HPDE6-E6E7 (cell line): ENCODE data around the gene RTP4.

Source experiments
- DNase-seq: peaks from one replicate; pipeline ENCODE4 v3.0.0; 2011; ENCODE audit warnings: missing footprints; ENCODE audit errors: extremely low spot score

The RTP4 gene

DNA sequence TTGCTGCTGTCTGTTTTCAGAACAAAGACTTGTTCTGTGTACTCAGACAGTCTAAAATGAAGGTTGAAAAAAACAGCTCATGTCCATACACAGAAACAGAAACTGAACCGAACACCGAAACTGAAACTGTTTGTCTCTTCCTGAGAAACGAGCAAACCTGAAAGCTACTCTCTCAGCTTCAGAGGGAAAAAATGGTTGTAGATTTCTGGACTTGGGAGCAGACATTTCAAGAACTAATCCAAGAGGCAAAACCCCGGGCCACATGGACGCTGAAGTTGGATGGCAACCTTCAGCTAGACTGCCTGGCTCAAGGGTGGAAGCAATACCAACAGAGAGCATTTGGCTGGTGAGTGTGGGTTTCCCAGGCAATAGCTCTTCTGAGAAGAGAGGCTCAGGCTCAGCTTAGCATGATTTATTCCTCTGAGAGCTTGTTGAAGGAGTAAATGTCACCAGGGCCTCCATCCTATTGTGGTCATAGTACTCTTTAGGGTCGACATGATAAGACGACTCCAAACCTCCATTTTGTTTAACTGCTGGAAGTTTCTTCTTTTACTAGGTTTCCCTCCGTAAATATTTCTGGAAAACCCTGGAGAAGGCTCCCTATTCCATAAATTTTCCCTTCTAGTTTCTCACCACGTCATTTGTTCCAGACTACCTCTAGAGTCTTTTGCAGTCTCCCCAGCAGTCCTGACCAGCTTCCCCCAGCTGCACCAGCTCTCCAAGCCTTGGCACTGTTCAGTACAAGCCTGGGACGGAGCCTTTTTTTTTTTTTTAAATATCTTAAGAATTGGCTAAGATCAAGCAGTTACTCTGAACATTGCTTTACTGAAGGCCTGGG, at the start of gene RTP4:
TSS of gene RTP4 (plus strand) at position 135 of the 838 bp plus-strand sequence. CDS start at position 192, 57 bp downstream.
- DNase-seq, result peak; percentile 44

DNA sequence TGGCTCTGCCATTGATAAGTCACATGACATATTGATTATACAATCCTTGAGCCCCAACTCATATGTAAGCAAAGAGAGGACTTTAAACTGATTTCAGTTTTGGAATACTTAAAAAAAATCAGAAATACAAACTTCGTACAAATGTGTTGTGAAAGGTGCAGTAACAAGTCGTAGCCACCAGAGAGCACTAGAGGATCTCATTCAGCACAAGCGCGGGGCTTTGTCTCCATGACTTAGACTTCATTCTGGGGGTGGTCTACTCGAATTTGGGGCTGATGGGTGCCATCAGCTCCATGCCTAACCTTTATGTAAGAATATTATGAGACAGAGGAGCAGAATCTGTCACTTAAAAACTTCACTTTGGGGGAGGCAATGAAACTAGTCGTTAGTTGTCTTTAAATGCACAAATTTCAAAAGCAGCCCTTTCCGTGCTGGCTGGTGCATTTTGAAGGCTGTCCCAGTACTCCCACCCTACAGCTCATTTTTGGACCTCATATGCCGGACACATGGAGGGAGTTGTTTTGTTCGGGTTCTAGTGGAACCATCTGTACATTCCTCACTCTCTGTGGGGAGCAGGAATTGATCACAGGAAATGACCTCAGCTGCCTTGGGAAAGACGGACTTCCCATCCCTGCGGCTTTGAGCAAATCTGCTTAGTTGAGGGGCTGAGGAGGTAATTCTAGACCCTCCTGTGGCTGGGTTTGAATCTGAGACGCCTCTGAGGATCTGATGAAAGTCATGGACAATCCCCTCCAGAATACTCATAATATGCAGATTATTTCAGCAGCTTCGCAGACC, 49.2 kb upstream of the RTP4 start:
- DNase-seq, result peak; percentile 34

DNA sequence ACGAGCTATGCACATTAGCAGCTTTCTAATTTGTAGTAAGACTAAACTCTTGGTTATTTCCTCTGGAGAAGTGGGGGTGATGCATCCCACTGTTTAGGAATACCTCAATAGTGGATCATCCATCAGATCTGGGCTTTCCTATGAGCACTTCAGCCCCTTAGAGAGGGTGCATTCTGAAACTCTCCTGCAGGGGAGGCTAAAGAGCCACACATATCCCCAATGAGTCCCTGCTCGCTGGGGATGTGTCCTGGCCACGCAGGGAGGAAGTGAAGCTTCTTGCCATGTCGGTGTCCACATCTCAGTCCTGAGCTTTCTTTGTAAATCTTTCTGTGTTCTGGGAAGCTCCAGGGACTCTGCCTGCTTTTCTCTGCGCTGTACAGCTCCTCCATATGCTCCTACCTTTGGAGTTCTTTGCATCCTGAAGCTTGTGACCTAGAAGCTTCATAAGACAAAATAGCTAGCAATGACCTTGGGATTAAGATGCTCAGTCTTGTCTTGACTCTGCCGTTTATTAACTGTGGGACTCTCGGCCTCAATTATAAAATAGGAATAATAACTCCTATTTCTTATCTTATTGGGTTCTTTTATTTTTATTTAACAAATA, 48.4 kb upstream of the RTP4 start:
- peak; percentile 38 for DNase-seq

DNA sequence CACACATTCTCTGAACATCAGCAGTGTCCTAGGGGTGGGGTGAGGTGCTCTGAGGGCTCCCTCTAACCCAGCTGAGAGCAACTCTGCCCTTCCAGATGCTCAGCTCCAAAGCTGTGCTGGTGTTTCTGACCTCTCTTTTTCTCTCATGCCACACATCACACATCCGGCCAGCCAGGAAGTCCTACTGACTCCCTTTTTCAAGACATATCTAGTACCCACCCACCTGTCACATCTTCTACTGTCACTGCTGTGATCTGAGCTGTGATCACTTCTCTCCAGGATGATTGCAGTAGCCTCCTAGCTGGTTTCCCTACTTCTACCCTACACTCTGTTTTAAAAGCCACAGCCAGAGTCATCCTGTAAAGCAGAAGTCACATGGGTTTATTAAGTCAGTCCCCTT, 46.4 kb upstream of the RTP4 start:
- no peak for DNase-seq

DNA sequence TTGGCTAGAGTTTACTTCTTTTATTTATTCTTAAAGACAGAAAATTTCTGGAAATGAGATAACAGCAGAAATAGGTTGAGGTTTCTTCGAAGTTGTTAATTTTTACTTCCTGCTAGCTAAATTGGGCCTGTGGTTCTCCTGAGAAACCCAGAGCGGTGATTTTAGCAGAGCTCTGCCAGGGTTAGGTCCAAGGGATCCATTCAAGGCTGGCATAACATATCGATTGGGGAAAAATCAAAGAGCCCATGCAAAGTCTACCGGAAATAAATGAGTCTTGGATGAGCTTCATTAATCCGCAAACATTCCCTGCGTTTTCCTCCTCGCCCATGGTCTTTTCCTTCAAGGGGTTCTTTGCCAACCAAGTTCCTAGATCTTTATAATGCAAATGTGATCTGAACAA, 45.9 kb upstream of the RTP4 start:
- no peak for DNase-seq

DNA sequence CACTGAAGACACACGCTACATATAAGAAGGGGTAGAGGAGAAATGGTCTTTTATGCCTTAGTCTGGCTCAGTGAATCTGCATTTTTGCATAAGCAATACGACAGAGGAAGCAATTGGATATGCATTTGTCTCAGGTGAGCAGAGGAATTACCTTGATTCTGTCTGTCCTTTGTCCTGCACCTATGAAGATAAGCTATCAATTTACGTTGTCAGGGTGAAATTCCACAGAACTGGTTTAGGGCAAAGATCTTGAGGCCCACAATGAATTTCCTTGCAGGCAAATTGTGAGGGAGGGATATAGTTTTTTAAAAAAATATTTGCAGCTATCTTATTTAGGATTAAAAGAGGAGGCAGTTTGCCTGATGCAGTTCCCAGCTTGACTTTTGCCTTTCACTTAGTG, 45.1 kb upstream of the RTP4 start:
- no peak for DNase-seq

GRCh38 chr3:187325632-187326031, 42.6 kb upstream of the RTP4 start:
- no peak for DNase-seq

- DNase-seq, result no peak
Measured at GRCh38 chr3:187327845-187328244, 40.3 kb upstream of the RTP4 start.

- DNase-seq, result no peak
Measured at GRCh38 chr3:187328691-187329090, 39.5 kb upstream of the RTP4 start.

DNA sequence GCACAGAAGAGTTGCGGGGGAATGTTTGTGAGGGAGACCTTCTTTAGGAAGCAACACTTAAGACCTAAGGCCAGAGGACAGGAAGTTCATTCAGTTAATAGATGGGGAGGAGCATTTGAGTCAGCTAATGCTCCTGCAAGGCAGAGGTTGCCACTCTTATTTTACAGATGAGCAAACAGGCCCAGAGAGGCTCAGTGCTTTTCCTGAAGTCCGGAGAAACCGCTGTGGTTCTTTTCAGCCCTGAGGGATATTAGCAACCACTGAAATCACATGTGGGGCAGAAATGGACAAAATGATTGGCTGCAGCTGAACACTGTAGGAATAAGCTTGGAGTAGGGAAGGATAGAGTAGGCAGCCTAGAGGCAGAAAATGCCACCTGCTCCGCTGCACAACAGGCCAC, 33.3 kb upstream of the RTP4 start:
- no peak for DNase-seq

GRCh38 chr3:187336322-187336721, 31.9 kb upstream of the RTP4 start:
- no peak for DNase-seq

DNA sequence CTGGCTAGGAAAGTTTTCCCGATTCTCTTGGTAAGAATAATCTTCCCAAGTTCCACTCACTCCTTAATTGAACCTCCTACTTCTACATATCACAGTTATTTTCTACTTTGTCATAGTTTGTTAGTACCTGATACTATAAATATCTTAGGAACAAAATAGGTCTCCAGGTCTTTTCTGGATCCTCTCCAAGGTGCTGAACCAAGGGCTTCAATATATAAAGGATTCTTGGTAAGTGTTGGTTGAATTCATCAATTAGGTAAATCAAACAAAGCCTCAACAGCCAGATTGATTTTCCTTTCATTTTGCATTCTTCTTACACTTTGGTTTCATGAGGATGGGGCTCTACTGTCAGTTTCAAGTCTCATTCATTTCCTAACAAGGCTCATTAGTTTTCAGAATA, 27.6 kb upstream of the RTP4 start:
- no peak for DNase-seq

DNA sequence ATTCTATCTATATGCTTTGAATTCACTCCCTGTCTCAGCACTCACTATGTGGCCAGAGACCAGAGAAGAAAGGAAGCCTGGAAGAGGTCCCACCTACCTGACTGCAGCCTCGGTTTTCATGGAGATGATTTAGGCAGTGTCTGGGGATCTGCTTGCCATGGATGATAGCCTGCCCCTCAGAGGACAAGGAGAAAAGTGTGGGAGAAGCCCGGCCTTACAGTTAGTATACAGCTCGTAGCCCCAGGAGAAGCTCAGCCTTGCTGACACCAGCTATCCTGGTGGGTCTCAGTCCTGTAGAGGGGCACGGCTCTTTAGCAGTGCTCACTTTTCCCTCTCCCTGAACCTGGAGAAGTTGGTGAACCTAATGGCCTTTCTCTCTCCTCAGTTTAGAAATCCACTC, 25.9 kb upstream of the RTP4 start:
- no peak for DNase-seq

DNA sequence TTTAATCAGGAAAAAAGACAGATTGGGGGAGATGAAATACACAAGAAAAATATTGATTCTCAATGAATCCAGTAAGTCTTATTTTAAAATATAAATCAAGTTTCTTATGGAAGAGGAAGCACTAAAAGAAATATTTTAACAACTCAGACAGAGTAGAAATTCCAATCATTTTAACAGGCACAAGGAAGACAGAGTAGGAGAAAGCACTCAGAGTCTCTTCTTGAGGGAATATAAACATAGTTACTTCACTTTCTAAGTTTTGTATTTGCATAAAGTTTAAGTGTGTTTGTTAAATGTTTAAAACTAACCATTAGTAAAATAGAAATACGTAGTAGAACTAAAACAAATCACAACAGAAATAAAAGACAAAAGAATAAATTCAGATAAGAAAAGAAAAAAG, 24.5 kb upstream of the RTP4 start:
- no peak for DNase-seq

- DNase-seq, result peak; percentile 23
Measured at GRCh38 chr3:187352581-187353575, 15.3 kb upstream of the RTP4 start.

- no peak for DNase-seq
Measured at GRCh38 chr3:187358068-187358467, 10.1 kb upstream of the RTP4 start.

DNA sequence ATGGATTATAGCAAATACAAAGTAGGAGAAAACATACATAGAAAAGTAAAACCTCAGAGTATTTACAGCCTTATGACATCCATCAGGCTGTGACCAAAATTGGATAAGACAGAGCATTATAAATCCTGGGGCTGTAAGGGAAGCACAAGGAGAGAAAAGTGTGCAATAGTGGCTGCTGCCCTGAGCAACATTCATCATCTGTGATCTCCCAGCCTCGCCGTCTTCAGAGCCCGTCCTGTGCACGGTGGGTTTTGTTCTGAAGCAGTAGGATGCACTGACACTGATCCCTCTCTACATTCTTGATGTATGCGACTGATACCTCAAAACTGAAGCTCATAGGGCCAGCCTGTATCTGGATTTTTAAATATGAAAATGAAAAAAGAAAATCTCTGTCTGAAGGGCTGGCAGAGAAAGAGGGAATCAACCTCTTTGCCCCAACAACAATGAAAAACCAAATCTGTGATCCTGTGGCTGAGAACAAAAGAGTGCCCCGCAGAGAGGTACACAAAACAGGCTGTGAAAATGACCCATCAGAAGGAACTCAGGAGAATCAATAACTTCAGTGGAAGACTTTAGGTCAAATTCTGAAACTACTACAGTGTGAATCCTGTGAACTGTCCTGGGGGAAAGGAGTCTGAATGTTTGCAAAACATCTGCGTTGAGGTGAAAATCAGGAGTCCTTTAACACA, 8.2 kb upstream of the RTP4 start:
- DNase-seq, result no peak

DNA sequence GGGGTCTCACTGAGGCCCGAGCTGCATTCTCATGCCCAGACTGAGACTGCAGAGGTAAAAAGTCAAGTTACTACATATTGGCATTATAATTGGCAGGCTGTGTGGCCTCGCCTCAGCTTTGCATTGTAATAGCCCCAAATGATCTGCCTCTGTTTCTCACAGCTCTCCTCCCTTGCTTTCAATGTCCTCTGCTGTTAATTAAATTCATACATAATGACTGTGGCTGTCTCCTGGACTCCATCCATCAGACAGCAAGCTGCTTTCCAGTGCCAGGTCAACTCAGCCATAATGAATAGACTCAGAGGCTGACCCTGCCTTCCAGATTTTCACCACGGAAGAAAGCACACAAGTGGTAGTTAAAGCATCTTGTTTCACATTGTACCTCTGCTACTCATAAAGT, 7.6 kb upstream of the RTP4 start:
- no peak for DNase-seq

DNA sequence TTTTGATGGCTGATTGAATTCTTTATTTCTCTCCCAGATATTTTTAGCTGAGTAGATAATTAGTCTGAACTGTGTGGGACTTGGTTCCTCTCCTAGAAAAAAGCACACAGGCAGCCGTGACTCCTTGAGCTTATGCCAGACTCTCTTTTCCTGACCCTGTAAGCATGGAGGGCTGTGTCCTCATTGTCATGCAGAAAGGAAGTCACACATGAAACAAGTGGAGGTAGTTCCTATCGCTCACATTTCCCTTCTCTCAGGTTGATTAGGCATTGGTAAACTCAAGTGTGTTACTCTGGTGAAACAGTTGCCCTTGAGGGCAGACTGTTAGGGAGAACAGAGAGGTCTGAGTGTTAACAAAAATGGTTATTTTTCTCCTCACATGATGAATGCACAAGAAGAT, 6.3 kb upstream of the RTP4 start:
- no peak for DNase-seq

DNA sequence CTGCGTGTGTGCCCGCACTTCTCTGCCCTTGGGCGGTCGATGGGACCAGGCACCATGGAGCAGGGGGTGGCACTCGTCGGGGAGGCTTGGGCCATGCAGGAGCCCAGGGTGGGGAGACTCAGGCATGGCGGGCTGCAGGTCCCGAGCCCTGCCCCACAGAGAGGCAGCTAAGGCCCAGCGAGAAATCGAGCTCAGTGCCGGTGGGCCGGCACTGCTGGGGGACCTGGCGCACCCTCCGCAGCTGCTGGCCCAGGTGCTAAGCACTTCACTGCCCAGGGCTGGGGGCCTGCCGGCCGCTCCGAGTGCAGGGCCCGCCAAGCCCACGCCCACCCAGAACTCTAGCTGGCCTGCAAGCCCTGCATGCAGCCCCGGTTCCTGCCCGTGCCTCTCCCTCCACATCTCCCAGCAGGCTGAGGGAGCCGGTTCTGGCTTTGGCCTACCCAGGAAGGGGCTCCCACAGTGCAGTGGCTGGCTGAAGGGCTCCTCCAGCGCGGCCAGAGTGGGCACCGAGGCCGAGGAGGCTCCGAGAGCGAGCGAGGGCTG, 553 bp upstream of the RTP4 start:
- no peak for DNase-seq

DNA sequence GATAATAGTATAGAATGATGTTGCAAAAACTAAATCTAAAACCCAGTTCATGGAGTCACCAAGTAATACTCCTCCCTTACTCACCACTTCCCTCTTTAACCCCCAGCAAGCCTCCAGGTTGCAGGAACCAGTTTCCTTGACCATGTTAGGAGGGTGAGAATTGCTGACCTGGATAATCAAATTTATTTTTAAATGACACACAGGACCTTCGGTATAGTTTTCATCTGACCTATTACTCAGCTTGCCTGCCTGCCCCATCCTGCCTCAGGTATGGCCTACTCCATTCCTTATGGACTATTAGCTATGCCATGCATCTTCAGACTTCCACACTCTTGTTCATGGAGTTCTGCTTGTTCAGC, 883 bp downstream of the RTP4 start:
- DNase-seq, result peak; percentile 56
